H9 (cell line): ENCODE data around the gene SMTN. TPM values are rescaled to one million over a fixed set of nuclear protein-coding genes. Genes with fewer than 3 reads are reported as not detected.

ENCODE experiments used
- DNase-seq: peaks from one replicate; pipeline ENCODE4 v3.0.0-alpha.2; 2017
- H2AFZ ChIP-seq: one replicate; pipeline ENCODE4 v1.6.1; 2013; ENCODE audit warnings: mild to moderate bottlenecking, low read length, control low read depth, moderate library complexity
- H2AK5ac ChIP-seq: 2 replicates; pipeline ENCODE4 v1.6.1; 2013; ENCODE audit warnings: low read length, control low read depth, mixed read lengths; ENCODE audit not compliant: insufficient read length
- H2BK120ac ChIP-seq: one replicate; pipeline ENCODE4 v1.6.1; 2013; ENCODE audit warnings: low read depth, mild to moderate bottlenecking, low read length, control low read depth, inconsistent platforms; ENCODE audit not compliant: poor library complexity, severe bottlenecking
- H2BK12ac ChIP-seq: 2 replicates; pipeline ENCODE4 v1.6.1; 2013; ENCODE audit warnings: low read length, control low read depth, mixed read lengths, low read depth; ENCODE audit not compliant: insufficient read length
- H2BK15ac ChIP-seq: 2 replicates; pipeline ENCODE4 v1.6.1; 2013; ENCODE audit warnings: low read depth, low read length, control low read depth
- H2BK20ac ChIP-seq: one replicate; pipeline ENCODE4 v1.6.1; 2013; ENCODE audit warnings: low read depth, mild to moderate bottlenecking, low read length, control low read depth, inconsistent platforms; ENCODE audit not compliant: poor library complexity, severe bottlenecking
- H2BK5ac ChIP-seq: 2 replicates; pipeline ENCODE4 v1.6.1; 2013; ENCODE audit warnings: low read length, control low read depth, mixed read lengths; ENCODE audit not compliant: insufficient read length
- H3K14ac ChIP-seq: 2 replicates; pipeline ENCODE4 v1.6.1; 2013; ENCODE audit warnings: low read length, control low read depth; ENCODE audit not compliant: insufficient read depth
- H3K18ac ChIP-seq: 2 replicates; pipeline ENCODE4 v1.6.1; 2013; ENCODE audit warnings: low read depth, mild to moderate bottlenecking, mixed read lengths, low read length, control low read depth; ENCODE audit not compliant: insufficient read length
- H3K23ac ChIP-seq: 2 replicates; pipeline ENCODE4 v1.6.1; 2013; ENCODE audit warnings: low read length, control low read depth, mixed read lengths, low read depth; ENCODE audit not compliant: insufficient read length
- H3K23me2 ChIP-seq: 2 replicates; pipeline ENCODE4 v1.6.1; 2013; ENCODE audit warnings: low read depth, mild to moderate bottlenecking, mixed read lengths, low read length, control low read depth; ENCODE audit not compliant: insufficient read length, poor library complexity, severe bottlenecking
- H3K27ac ChIP-seq: 2 replicates; pipeline ENCODE4 v1.5.1; 2013; ENCODE audit warnings: low read length, control low read depth, mixed read lengths, low read depth; ENCODE audit not compliant: insufficient read length
- H3K27me3 ChIP-seq: 2 replicates; pipeline ENCODE4 v1.6.1; 2013; ENCODE audit warnings: low read length, control low read depth, inconsistent platforms; ENCODE audit not compliant: insufficient read depth
- H3K4ac ChIP-seq: 2 replicates; pipeline ENCODE4 v1.6.1; 2013; ENCODE audit warnings: low read depth, mild to moderate bottlenecking, control low read depth, inconsistent platforms, low read length, moderate library complexity
- H3K4me1 ChIP-seq: 2 replicates; pipeline ENCODE4 v1.6.1; 2013; ENCODE audit warnings: low read length, control low read depth, inconsistent platforms; ENCODE audit not compliant: insufficient read depth
- H3K4me2 ChIP-seq: 2 replicates; pipeline ENCODE4 v1.6.1; 2013; ENCODE audit warnings: low read length, control low read depth, mixed read lengths; ENCODE audit not compliant: insufficient read length, insufficient read depth
- H3K56ac ChIP-seq: 2 replicates; pipeline ENCODE4 v1.6.1; 2013; ENCODE audit warnings: low read depth, mild to moderate bottlenecking, mixed read lengths, low read length, control low read depth; ENCODE audit not compliant: insufficient read length
- H3K79me1 ChIP-seq: 2 replicates; pipeline ENCODE4 v1.6.1; 2013; ENCODE audit warnings: low read depth, mild to moderate bottlenecking, moderate library complexity, low read length, control low read depth, inconsistent platforms; ENCODE audit not compliant: insufficient read depth, poor library complexity, severe bottlenecking
- H3K79me2 ChIP-seq: 2 replicates; pipeline ENCODE4 v1.6.1; 2013; ENCODE audit warnings: low read length, control low read depth, inconsistent platforms; ENCODE audit not compliant: insufficient read depth
- H3K9ac ChIP-seq: 2 replicates; pipeline ENCODE4 v1.6.1; 2013; ENCODE audit warnings: low read length, control low read depth, mixed read lengths; ENCODE audit not compliant: insufficient read length; ENCODE audit errors: extremely low read depth
- H3K9me3 ChIP-seq: one replicate; pipeline ENCODE4 v1.6.1; 2013; ENCODE audit warnings: low read depth, low read length, inconsistent platforms; ENCODE audit not compliant: control insufficient read depth
- H3T11ph ChIP-seq: one replicate; pipeline ENCODE4 v1.6.1; 2013; ENCODE audit warnings: mild to moderate bottlenecking, low read length, control low read depth, inconsistent platforms
- H4K20me1 ChIP-seq: one replicate; pipeline ENCODE4 v1.6.1; 2013; ENCODE audit not compliant: control insufficient read depth, insufficient read length, insufficient read depth
- H4K5ac ChIP-seq: 2 replicates; pipeline ENCODE4 v1.6.1; 2013; ENCODE audit warnings: low read depth, mild to moderate bottlenecking, mixed read lengths, low read length, control low read depth; ENCODE audit not compliant: insufficient read length
- H4K8ac ChIP-seq: replicated peaks from 2 replicates; pipeline ENCODE4 v1.6.1; 2013; ENCODE audit warnings: low read length, control low read depth, mixed read lengths, low read depth; ENCODE audit not compliant: insufficient read length
- H4K91ac ChIP-seq: 2 replicates; pipeline ENCODE4 v1.6.1; 2013; ENCODE audit warnings: low read depth, mild to moderate bottlenecking, moderate library complexity, mixed read lengths, low read length, control low read depth; ENCODE audit not compliant: insufficient read length
- H3K27ac Mint-ChIP-seq, 3 experiments: 2 replicates in 2 of 3; 3 replicates in 1 of 3; pipeline ENCODE4 v1.8.0; 2020 to 2021; ENCODE audit warnings: mixed read lengths in 3 of 3, mild to moderate bottlenecking in 1 of 3, moderate library complexity in 1 of 3
- H3K27me3 Mint-ChIP-seq: 2 replicates; pipeline ENCODE4 v1.8.0; 2021; ENCODE audit warnings: low read depth, mild to moderate bottlenecking, moderate library complexity, mixed read lengths
- H3K36me3 Mint-ChIP-seq, 3 experiments: 2 replicates in 2 of 3; 3 replicates in 1 of 3; pipeline ENCODE4 v1.8.0; 2020 to 2021; ENCODE audit warnings: low read depth in 3 of 3, mixed read lengths in 3 of 3; ENCODE audit not compliant: insufficient read depth in 1 of 3
- H3K4me1 Mint-ChIP-seq, 2 experiments: 2 replicates each; pipeline ENCODE4 v1.8.0; 2020; ENCODE audit warnings: mixed read lengths in 2 of 2
- H3K4me3 Mint-ChIP-seq, 2 experiments: 2 replicates in 1 of 2; 3 replicates in 1 of 2; pipeline ENCODE4 v1.8.0; 2020 to 2021; ENCODE audit warnings: mild to moderate bottlenecking in 2 of 2, mixed read lengths in 2 of 2, moderate library complexity in 1 of 2
- H3K9me3 Mint-ChIP-seq, 2 experiments: 2 replicates in 1 of 2; 3 replicates in 1 of 2; pipeline ENCODE4 v1.8.0; 2020; ENCODE audit warnings: mild to moderate bottlenecking in 2 of 2, mixed read lengths in 2 of 2, moderate library complexity in 1 of 2
- CTCF ChIP-seq: fragments of 200-600 bp; sonication (generic); conservative IDR thresholded peaks from 3 replicates; pipeline ENCODE4 v1.8.0; 2021; ENCODE audit warnings: antibody characterized with exemption, mild to moderate bottlenecking
- WGBS: extraction: QIAGEN DNeasy Blood & Tissue Kit; methylation state at CpG from one replicate; pipeline ENCODE4 v1.1.7; 2013; ENCODE audit warnings: missing lambda C conversion rate, low lambda C conversion rate, mixed read lengths; ENCODE audit not compliant: insufficient read length; ENCODE audit errors: extremely low coverage; 5-methylcytosine and 5-hydroxymethylcytosine counted together
- total RNA-seq: library from RNA; stranded (reverse); gene quantifications from 2 replicates; pipeline ENCODE4 v1.2.1, GENCODE V29; 2021

Gene SMTN
- total RNA-seq, 1 experiment from 2014 or later, result 23.4 TPM

- H4K8ac ChIP-seq, result no peak overlapping the region
- no peak overlapping the region for H4K5ac ChIP-seq
- H3K9ac ChIP-seq, result no peak overlapping the region
- H3K23me2 ChIP-seq, result no peaks in the 10 kb centered on the region
- H3K4me1 Mint-ChIP-seq, result peaks cover 16 to 23% of the 10 kb centered on the region in 2 experiments
- no peak overlapping the region for H3K18ac ChIP-seq
- H2BK12ac ChIP-seq, result no peak overlapping the region
- no peak overlapping the region for H3K4ac ChIP-seq
- H2BK15ac ChIP-seq, result no peak overlapping the region
- H3K27ac Mint-ChIP-seq, result no peak overlapping the region
- no peaks in the 10 kb centered on the region for H3K9me3 ChIP-seq
- H3K23ac ChIP-seq, result no peak overlapping the region
- no peak overlapping the region for H3T11ph ChIP-seq
- H3K14ac ChIP-seq, result no peak overlapping the region
- H3K4me1 ChIP-seq, result peaks cover 5% of the 10 kb centered on the region
- TF ChIP-seq CTCF, result no peak
- no peak overlapping the region for H4K91ac ChIP-seq
- H3K9me3 Mint-ChIP-seq, result no peaks in the 10 kb centered on the region
- no peak overlapping the region for H3K56ac ChIP-seq
- H2BK5ac ChIP-seq, result no peak overlapping the region
- H2AK5ac ChIP-seq, result no peak overlapping the region
- no peak overlapping the region for H3K4me3 Mint-ChIP-seq
- no peak overlapping the region for H2BK20ac ChIP-seq
- H4K20me1 ChIP-seq, result no peaks in the 10 kb centered on the region
- H3K79me2 ChIP-seq, result no peaks in the 10 kb centered on the region
- H3K79me1 ChIP-seq, result no peaks in the 10 kb centered on the region
- no peak overlapping the region for H2BK120ac ChIP-seq
- H2AFZ ChIP-seq, result no peak overlapping the region
- no peak overlapping the region for H3K4me2 ChIP-seq
- H3K27ac ChIP-seq, result no peak overlapping the region
- WGBS, result no CpG with 5 or more reads among the region's 3 CpGs
- no peaks in the 10 kb centered on the region for H3K36me3 Mint-ChIP-seq
- H3K27me3 Mint-ChIP-seq, result peaks cover 7% of the 10 kb centered on the region
- no peaks in the 10 kb centered on the region for H3K27me3 ChIP-seq
- no peak for DNase-seq
These were observed 37.1 kb downstream of the SMTN start for GRCh38 chr22:31118046-31118820.
